GM21360 (cell line): ENCODE results near the gene MTMR1.
A peak's percentile ranks its signal among the peaks of the same experiment; 100 is the strongest.

ENCODE experiments used
- ATAC-seq: cut with Tn5 transposase; IDR thresholded peaks from one replicate; pipeline ENCODE4 v1.9.1; 2021; ENCODE audit warnings: mild to moderate bottlenecking, moderate library complexity; ENCODE audit not compliant: unreplicated experiment

The MTMR1 gene

GRCh38 chrX:150692831-150693724, at the start of gene MTMR1:
Gene MTMR1 (plus strand): TSS chrX:150693396. CDS start chrX:150693531, 135 bp downstream.
- peak; percentile 43 for ATAC-seq

- ATAC-seq: no peak
These were observed 49.2 kb upstream of the MTMR1 start for GRCh38 chrX:150643958-150644357.

- no peak for ATAC-seq
These were observed 48.8 kb upstream of the MTMR1 start for GRCh38 chrX:150644422-150644821.

- no peak for ATAC-seq
These were observed 45.9 kb upstream of the MTMR1 start for GRCh38 chrX:150647331-150647730.

- no peak for ATAC-seq
These were observed 44.8 kb upstream of the MTMR1 start for GRCh38 chrX:150648296-150648940.

GRCh38 chrX:150649096-150649870, 43.9 kb upstream of the MTMR1 start:
- no peak for ATAC-seq

GRCh38 chrX:150651906-150652305, 41.3 kb upstream of the MTMR1 start:
- no peak for ATAC-seq

GRCh38 chrX:150655788-150656187, 37.4 kb upstream of the MTMR1 start:
- no peak for ATAC-seq

GRCh38 chrX:150663073-150663472, 30.1 kb upstream of the MTMR1 start:
- ATAC-seq: no peak

- ATAC-seq: no peak
These were observed 28.9 kb upstream of the MTMR1 start for GRCh38 chrX:150664290-150664689.

GRCh38 chrX:150676221-150676620, 17.0 kb upstream of the MTMR1 start:
- no peak for ATAC-seq

GRCh38 chrX:150680974-150681373, 12.2 kb upstream of the MTMR1 start:
- ATAC-seq: no peak

- no peak for ATAC-seq
These were observed 10.1 kb upstream of the MTMR1 start for GRCh38 chrX:150683112-150683511.

GRCh38 chrX:150683536-150684146, 9.6 kb upstream of the MTMR1 start:
- no peak for ATAC-seq

- ATAC-seq: no peak
These were observed 4.2 kb upstream of the MTMR1 start for GRCh38 chrX:150688911-150689451.

GRCh38 chrX:150690126-150690525, 3.1 kb upstream of the MTMR1 start:
- ATAC-seq: no peak

- ATAC-seq: no peak
These were observed 900 bp upstream of the MTMR1 start for GRCh38 chrX:150692296-150692695.

GRCh38 chrX:150693725-150694574, 754 bp downstream of the MTMR1 start:
- ATAC-seq: peak; percentile 69

- ATAC-seq: no peak
These were observed 1.7 kb downstream of the MTMR1 start for GRCh38 chrX:150694738-150695410.
